ENCODE measurements around the gene KIF7.
"Not testable (repeated sequence)": the region's sequence is repeated elsewhere in the genome, so short reads cannot be mapped to it uniquely, and the experiment has no call there.

DNA sequence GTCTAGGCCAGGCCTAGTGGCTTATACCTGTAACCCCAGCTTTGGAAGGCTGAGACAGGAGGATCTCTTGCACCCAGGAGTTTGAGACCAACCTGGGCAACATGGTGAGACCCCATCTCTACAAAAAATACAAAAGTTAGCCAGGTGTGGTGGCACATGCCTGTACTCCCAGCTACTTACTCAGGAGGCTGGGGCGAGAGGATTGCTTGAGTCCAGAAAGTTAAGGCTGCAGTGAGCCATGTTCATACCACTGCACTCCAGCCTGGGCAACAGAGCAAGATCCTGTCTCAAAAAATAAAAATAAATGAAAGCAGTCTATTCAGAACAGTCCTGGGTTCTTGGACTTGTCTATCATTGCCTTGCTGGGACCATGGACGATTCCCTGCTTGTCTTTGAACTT lies 74.5 kb downstream of the KIF7 start:
- TF ChIP-seq, protein P1, sequence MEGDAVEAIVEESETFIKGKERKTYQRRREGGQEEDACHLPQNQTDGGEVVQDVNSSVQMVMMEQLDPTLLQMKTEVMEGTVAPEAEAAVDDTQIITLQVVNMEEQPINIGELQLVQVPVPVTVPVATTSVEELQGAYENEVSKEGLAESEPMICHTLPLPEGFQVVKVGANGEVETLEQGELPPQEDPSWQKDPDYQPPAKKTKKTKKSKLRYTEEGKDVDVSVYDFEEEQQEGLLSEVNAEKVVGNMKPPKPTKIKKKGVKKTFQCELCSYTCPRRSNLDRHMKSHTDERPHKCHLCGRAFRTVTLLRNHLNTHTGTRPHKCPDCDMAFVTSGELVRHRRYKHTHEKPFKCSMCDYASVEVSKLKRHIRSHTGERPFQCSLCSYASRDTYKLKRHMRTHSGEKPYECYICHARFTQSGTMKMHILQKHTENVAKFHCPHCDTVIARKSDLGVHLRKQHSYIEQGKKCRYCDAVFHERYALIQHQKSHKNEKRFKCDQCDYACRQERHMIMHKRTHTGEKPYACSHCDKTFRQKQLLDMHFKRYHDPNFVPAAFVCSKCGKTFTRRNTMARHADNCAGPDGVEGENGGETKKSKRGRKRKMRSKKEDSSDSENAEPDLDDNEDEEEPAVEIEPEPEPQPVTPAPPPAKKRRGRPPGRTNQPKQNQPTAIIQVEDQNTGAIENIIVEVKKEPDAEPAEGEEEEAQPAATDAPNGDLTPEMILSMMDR (IDR thresholded peaks at IDR 0.05; ENCODE audit: borderline replicate concordance, extremely low read depth, low read length, poor library complexity, severe bottlenecking): not testable (repeated sequence)
- TF ChIP-seq EZH2 (IDR thresholded peaks at IDR 0.05; ENCODE audit: borderline replicate concordance, low read depth, low read length, severe bottlenecking): not testable (repeated sequence)

Measured in DND-41 (cell line).